ENCODE results near the gene ZMIZ1.

Gene ZMIZ1

DNA sequence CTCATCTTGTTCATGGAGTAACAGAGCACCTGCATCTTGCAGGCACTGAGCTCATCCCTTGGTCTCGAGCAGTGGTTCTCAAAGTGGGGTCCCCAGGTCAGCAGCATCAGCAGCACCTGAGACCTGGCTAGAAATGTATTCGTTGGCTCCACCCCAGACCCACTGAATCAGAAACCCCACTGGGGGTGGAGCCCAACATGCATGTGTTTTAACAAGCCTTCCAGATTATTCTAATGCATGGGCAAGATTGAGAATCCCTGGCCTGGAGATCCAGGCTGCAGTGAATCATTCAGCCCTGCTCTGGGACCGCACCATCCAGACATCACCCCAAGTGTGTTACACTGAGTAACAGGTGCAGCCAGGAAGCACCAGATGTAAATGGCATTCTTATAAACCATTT, 193.4 kb downstream of the ZMIZ1 start:
- Histone ChIP-seq H3K4me2 (ENCODE audit: low read depth, low read length, poor library complexity, severe bottlenecking) (no peak overlapping the region), H4K20me1 (ENCODE audit: insufficient read depth, low read length, poor library complexity, severe bottlenecking) (peaks cover 18% of the 10 kb centered on the region), H3K4me1 (ENCODE audit: insufficient read depth, low read length, poor library complexity, severe bottlenecking) (peaks cover 24% of the 10 kb centered on the region), H3F3A (ENCODE audit: low read depth) (no peaks in the 10 kb centered on the region), H3K36me3 (ENCODE audit: insufficient read depth, low read length) (peaks cover 61% of the 10 kb centered on the region; the same call in 1 of the 2 replicates), H3K9me3 (ENCODE audit: insufficient read depth, low read depth, low read length) (no peaks in the 10 kb centered on the region), H3K9me2 (replicated peaks; ENCODE audit: low read depth, low read length) (no peaks in the 10 kb centered on the region), H2AFZ (ENCODE audit: low read length) (no peak overlapping the region), H3K4me3 (ENCODE audit: low read length, poor library complexity, severe bottlenecking) (no peak overlapping the region), H3K79me2 (ENCODE audit: insufficient read depth, low read length) (peaks cover 18% of the 10 kb centered on the region; the same call in 1 of the 2 replicates), H3K27me3 (ENCODE audit: insufficient read depth, low read length, poor library complexity, severe bottlenecking) (no peaks in the 10 kb centered on the region), H3K9ac (ENCODE audit: low read depth, low read length, poor library complexity, severe bottlenecking) (no peak overlapping the region)
- no peak for TF ChIP-seq EZH2phosphoT487 (IDR thresholded peaks at IDR 0.05; ENCODE audit: borderline replicate concordance)
- TF ChIP-seq, protein P1, sequence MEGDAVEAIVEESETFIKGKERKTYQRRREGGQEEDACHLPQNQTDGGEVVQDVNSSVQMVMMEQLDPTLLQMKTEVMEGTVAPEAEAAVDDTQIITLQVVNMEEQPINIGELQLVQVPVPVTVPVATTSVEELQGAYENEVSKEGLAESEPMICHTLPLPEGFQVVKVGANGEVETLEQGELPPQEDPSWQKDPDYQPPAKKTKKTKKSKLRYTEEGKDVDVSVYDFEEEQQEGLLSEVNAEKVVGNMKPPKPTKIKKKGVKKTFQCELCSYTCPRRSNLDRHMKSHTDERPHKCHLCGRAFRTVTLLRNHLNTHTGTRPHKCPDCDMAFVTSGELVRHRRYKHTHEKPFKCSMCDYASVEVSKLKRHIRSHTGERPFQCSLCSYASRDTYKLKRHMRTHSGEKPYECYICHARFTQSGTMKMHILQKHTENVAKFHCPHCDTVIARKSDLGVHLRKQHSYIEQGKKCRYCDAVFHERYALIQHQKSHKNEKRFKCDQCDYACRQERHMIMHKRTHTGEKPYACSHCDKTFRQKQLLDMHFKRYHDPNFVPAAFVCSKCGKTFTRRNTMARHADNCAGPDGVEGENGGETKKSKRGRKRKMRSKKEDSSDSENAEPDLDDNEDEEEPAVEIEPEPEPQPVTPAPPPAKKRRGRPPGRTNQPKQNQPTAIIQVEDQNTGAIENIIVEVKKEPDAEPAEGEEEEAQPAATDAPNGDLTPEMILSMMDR (conservative IDR thresholded peaks at IDR 0.05; ENCODE audit: low read length): no peak

DNA sequence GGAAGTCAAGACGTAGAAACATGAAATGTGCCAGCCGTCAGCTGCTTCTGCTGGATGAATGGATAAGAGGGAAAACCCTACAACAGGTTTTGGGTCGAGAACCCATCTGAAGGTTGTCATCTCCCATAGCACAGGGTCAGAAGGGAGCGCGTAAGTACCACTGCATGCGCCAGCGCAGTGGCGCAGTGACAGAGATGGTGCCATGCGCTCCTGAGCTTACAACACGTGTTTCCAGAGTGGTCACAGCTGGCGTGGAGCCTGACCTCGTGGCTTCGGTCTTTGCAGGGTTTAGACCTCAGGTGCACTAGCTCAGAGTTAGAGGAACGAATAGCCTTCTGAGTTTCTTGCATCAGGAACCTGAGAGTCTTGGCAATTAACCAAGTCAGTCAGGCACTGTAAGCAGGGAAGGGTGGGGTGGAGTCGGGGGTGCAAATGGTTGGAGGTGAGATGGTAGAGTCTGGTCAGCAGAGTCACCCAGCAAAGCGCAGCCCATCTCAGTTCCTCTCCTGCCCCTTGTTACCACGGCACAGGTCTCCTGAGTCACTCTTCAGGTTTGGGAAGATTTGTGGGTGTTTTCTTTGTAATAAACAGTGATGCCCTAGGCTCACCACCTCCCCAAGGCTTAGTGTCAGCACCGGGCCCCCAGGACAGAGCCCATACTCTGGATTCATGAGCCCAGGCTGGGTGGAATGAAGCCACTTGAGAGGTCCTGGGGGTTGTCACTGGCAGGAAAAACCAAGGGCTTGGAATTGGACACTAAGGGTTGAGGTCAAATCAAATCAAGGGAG, 194.4 kb downstream of the ZMIZ1 start:
- H3K4me3 ChIP-seq (ENCODE audit: low read length, poor library complexity, severe bottlenecking): no peak overlapping the region
- no peak overlapping the region for H3K9ac ChIP-seq (ENCODE audit: low read depth, low read length, poor library complexity, severe bottlenecking)
- no peak overlapping the region for H2AFZ ChIP-seq (ENCODE audit: low read length)
- TF ChIP-seq, protein P1 (conservative IDR thresholded peaks at IDR 0.05; ENCODE audit: low read length): no peak
- no peak for TF ChIP-seq EZH2phosphoT487 (IDR thresholded peaks at IDR 0.05; ENCODE audit: borderline replicate concordance)
- no peaks in the 10 kb centered on the region for H3F3A ChIP-seq (ENCODE audit: low read depth)
- H3K79me2 ChIP-seq (ENCODE audit: insufficient read depth, low read length): peaks cover 28% of the 10 kb centered on the region; the same call in 1 of the 2 replicates
- no peaks in the 10 kb centered on the region for H3K9me2 ChIP-seq (replicated peaks; ENCODE audit: low read depth, low read length)
- H3K36me3 ChIP-seq (ENCODE audit: insufficient read depth, low read length): peaks cover 63% of the 10 kb centered on the region; the same call in 1 of the 2 replicates
- peaks cover 20% of the 10 kb centered on the region for H4K20me1 ChIP-seq (ENCODE audit: insufficient read depth, low read length, poor library complexity, severe bottlenecking)
- H3K9me3 ChIP-seq (ENCODE audit: insufficient read depth, low read depth, low read length): no peaks in the 10 kb centered on the region
- no peaks in the 10 kb centered on the region for H3K27me3 ChIP-seq (ENCODE audit: insufficient read depth, low read length, poor library complexity, severe bottlenecking)
- H3K4me1 ChIP-seq (ENCODE audit: insufficient read depth, low read length, poor library complexity, severe bottlenecking): peaks cover 33% of the 10 kb centered on the region
- H3K4me2 ChIP-seq (ENCODE audit: low read depth, low read length, poor library complexity, severe bottlenecking): no peak overlapping the region

DNA sequence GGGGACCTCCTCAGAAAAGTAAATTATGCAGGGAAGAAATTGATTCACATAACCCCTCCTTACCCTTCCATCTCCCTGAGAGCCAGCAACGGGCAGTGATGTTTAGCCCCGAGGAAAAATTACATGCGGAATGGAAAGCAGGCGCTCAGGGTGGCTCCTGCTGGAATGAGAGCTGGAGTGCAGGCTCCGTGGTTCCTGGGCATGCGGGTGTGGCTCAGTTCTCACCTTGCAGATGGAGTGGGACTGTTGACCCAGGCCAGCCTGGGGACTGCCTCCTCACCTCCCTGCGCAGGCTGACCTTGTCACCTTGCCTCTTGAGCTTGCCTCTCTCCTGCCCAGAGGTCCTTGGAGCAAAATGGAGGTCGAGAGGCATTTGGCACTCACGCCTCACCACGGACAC, 195.2 kb downstream of the ZMIZ1 start:
- Histone ChIP-seq H3F3A (ENCODE audit: low read depth) (no peaks in the 10 kb centered on the region), H3K9ac (ENCODE audit: low read depth, low read length, poor library complexity, severe bottlenecking) (no peak overlapping the region), H3K4me3 (ENCODE audit: low read length, poor library complexity, severe bottlenecking) (no peak overlapping the region), H3K36me3 (ENCODE audit: insufficient read depth, low read length) (peaks cover 63% of the 10 kb centered on the region; the same call in 1 of the 2 replicates), H3K4me1 (ENCODE audit: insufficient read depth, low read length, poor library complexity, severe bottlenecking) (peaks cover 33% of the 10 kb centered on the region), H3K4me2 (ENCODE audit: low read depth, low read length, poor library complexity, severe bottlenecking) (no peak overlapping the region), H3K27me3 (ENCODE audit: insufficient read depth, low read length, poor library complexity, severe bottlenecking) (no peaks in the 10 kb centered on the region), H2AFZ (ENCODE audit: low read length) (no peak overlapping the region), H4K20me1 (ENCODE audit: insufficient read depth, low read length, poor library complexity, severe bottlenecking) (peaks cover 16% of the 10 kb centered on the region), H3K9me3 (ENCODE audit: insufficient read depth, low read depth, low read length) (no peaks in the 10 kb centered on the region), H3K79me2 (ENCODE audit: insufficient read depth, low read length) (peaks cover 30% of the 10 kb centered on the region; the same call in 1 of the 2 replicates), H3K9me2 (replicated peaks; ENCODE audit: low read depth, low read length) (no peaks in the 10 kb centered on the region)
- no peak for TF ChIP-seq EZH2phosphoT487 (IDR thresholded peaks at IDR 0.05; ENCODE audit: borderline replicate concordance)
- TF ChIP-seq, protein P1 (conservative IDR thresholded peaks at IDR 0.05; ENCODE audit: low read length): no peak

Measured in Loucy (cell line).